A673 (cell line): ENCODE data around the gene MRPS14. TPM values are rescaled to one million over a fixed set of nuclear protein-coding genes. Genes with fewer than 3 reads are reported as not detected.

Source experiments
- BruUV-seq: library from RNA; stranded (reverse); fragments of 400-500 nt; replicated peaks from 2 replicates; lab custom pipeline; 2021; lab: Mats Ljungman, UMichigan
- CTCF ChIA-PET: fragments of 300-600 bp; sonication (Branson Sonifier 250); formaldehyde crosslinking; loops from one replicate; lab custom pipeline; 2022; ENCODE audit warnings: antibody characterized with exemption; lab: Charles Lee
- POLR2A ChIA-PET: fragments of 300-600 bp; sonication (Branson Sonifier 250); formaldehyde crosslinking; loops from one replicate; lab custom pipeline; 2022; ENCODE audit warnings: antibody characterized with exemption; ENCODE audit not compliant: low non-redundant PET; lab: Charles Lee
- DNase-seq: peaks from one replicate; pipeline ENCODE4 v3.0.0-alpha.2; 2015; ENCODE audit warnings: low spot score
- H3K27ac ChIP-seq: fragments of 200-600 bp; sonication (generic); 2 replicates; pipeline ENCODE4 v1.5.1; 2016; ENCODE audit warnings: mixed run types, low read depth, mild to moderate bottlenecking, mixed read lengths, antibody characterized with exemption, low read length; ENCODE audit not compliant: poor library complexity, severe bottlenecking
- H3K27me3 ChIP-seq: fragments of 200-600 bp; sonication (generic); replicated peaks from 2 replicates; pipeline ENCODE4 v1.6.1; 2017; ENCODE audit warnings: mixed run types, low read depth, mild to moderate bottlenecking, mixed read lengths, antibody characterized with exemption, low read length; ENCODE audit not compliant: insufficient read depth, poor library complexity
- H3K36me3 ChIP-seq: fragments of 200-600 bp; sonication (generic); 2 replicates; pipeline ENCODE4 v1.6.1; 2016; ENCODE audit warnings: mixed run types, mild to moderate bottlenecking, mixed read lengths, antibody characterized with exemption, low read length; ENCODE audit not compliant: insufficient read depth, poor library complexity, severe bottlenecking
- H3K4me1 ChIP-seq: fragments of 200-600 bp; sonication (generic); 2 replicates; pipeline ENCODE4 v1.6.1; 2017; ENCODE audit warnings: mixed run types, mild to moderate bottlenecking, mixed read lengths, antibody characterized with exemption, low read length; ENCODE audit not compliant: insufficient read depth, poor library complexity, severe bottlenecking
- H3K4me3 ChIP-seq: fragments of 200-600 bp; sonication (generic); 2 replicates; pipeline ENCODE4 v1.5.1; 2016; ENCODE audit warnings: low read depth, mixed run types, mild to moderate bottlenecking, mixed read lengths, low read length; ENCODE audit not compliant: poor library complexity, severe bottlenecking
- H3K9me3 ChIP-seq: fragments of 200-600 bp; sonication (generic); 2 replicates; pipeline ENCODE4 v1.6.1; 2016; ENCODE audit warnings: mixed run types, low read depth, mild to moderate bottlenecking, mixed read lengths, antibody characterized with exemption, low read length; ENCODE audit not compliant: poor library complexity, severe bottlenecking
- CTCF ChIP-seq: fragments of 300-800, 200-600 bp; sonication (generic); conservative IDR thresholded peaks from 2 replicates; pipeline ENCODE4 v1.5.1; 2017; ENCODE audit warnings: low read depth, mild to moderate bottlenecking, antibody characterized with exemption, low read length, moderate library complexity, mixed read lengths
- EZH2 ChIP-seq: fragments of 200-600 bp; sonication (generic); IDR thresholded peaks from 2 replicates; pipeline ENCODE4 v1.6.1; 2017; ENCODE audit warnings: borderline replicate concordance, low read depth, mild to moderate bottlenecking, mixed read lengths, antibody characterized with exemption, low read length; ENCODE audit not compliant: poor library complexity, severe bottlenecking
- intact Hi-C: fragments of 100-400 bp; cut with micrococcal nuclease; formaldehyde crosslinking; loops from one replicate; pipeline ENCODE4 v1.10.0; 2022; ENCODE audit not compliant: unreplicated experiment
- total RNA-seq: library from RNA; stranded (reverse); gene quantifications from 2 replicates; pipeline ENCODE4 v1.2.3, GENCODE V29; 2021

Gene MRPS14
- total RNA-seq, 1 experiment from 2014 or later = 40.1 TPM

DNA sequence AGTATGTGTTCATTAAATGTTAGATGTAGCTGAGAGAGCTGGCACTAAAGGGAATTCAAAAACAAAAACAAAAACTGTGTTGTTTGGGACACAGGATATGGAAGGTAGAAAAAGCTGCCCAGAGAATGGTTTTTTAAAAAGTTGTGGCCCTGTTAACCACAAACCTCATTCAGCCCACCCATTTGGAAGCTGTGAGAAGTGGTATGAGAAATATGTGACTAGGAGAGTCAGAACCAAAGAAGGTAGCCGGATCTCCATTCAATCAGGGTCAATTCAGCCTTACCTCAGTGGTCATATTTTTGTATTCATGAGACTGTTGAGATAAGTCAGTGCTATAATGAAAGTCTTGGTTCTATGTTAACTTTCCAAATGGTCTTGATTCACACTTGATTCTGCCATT lies 53.2 kb downstream of the MRPS14 start:
- POLR2A ChIA-PET = interaction anchor here (0.6 kb wide), 1 partner anchor 269 kb away, joined by 6 read pairs; no protein-coding TSS in a partner anchor
- Histone ChIP-seq H3K4me3 (no peak overlapping the region), H3K27ac (no peak overlapping the region), H3K36me3 (no peaks in the 10 kb centered on the region), H3K4me1 (no peaks in the 10 kb centered on the region), H3K9me3 (no peaks in the 10 kb centered on the region), H3K27me3 (no peaks in the 10 kb centered on the region)
- DNase-seq = no peak
- no peak for TF ChIP-seq CTCF
- TF ChIP-seq EZH2 = no peak
- no TSS peak for BruUV-seq
- intact Hi-C loops = no loop called here
- CTCF ChIA-PET = no interaction called here

GRCh38 chr1:174968750-174969244 lies 54.4 kb downstream of the MRPS14 start:
- no TSS peak for BruUV-seq
- no peak overlapping the region for H3K27ac ChIP-seq
- no peaks in the 10 kb centered on the region for H3K36me3 ChIP-seq
- H3K9me3 ChIP-seq = no peaks in the 10 kb centered on the region
- ChIA-PET CTCF (no interaction called here), POLR2A (no interaction called here)
- intact Hi-C loops = no loop called here
- TF ChIP-seq EZH2 (no peak), CTCF (no peak)
- no peak for DNase-seq
- no peaks in the 10 kb centered on the region for H3K27me3 ChIP-seq
- no peak overlapping the region for H3K4me3 ChIP-seq
- no peaks in the 10 kb centered on the region for H3K4me1 ChIP-seq

GRCh38 chr1:174967845-174968705 lies 55.1 kb downstream of the MRPS14 start:
- TF ChIP-seq CTCF (no peak), EZH2 (no peak)
- ChIA-PET CTCF (no interaction called here), POLR2A (no interaction called here)
- DNase-seq = no peak
- H3K27ac ChIP-seq = no peak overlapping the region
- no peak overlapping the region for H3K4me3 ChIP-seq
- H3K4me1 ChIP-seq = no peaks in the 10 kb centered on the region
- no peaks in the 10 kb centered on the region for H3K9me3 ChIP-seq
- H3K36me3 ChIP-seq = no peaks in the 10 kb centered on the region
- BruUV-seq = no TSS peak
- no peaks in the 10 kb centered on the region for H3K27me3 ChIP-seq
- intact Hi-C loops = no loop called here
